K562 (cell line): Measurements from ENCODE around the gene DNAH17. TPM values are rescaled to one million over a fixed set of nuclear protein-coding genes. Genes with fewer than 3 reads are reported as not detected.

Experiments used
- ATAC-seq: fragments of 200-7000 bp; cut with Tn5 transposase; 3 replicates; pipeline ENCODE4 v1.9.1; 2020; ENCODE audit warnings: moderate library complexity
- BruUV-seq: library from RNA; stranded (reverse); fragments of 400-500 nt; replicated peaks from 2 replicates; lab custom pipeline; 2021; lab: Mats Ljungman, UMichigan
- CTCF ChIA-PET: fragments of 300-600 bp; formaldehyde crosslinking; extraction: SDS; loops from one replicate; lab custom pipeline; 2021; ENCODE audit warnings: low intra/inter-chr PET ratio; lab: Yijun Ruan, JAX
- POLR2A ChIA-PET: fragments of 300-600, 350-650 bp; sonication (Branson Sonifier 250); formaldehyde crosslinking; extraction: SDS; loops from one replicate; lab custom pipeline; 2021; ENCODE audit warnings: antibody characterized with exemption, inconsistent platforms; lab: Yijun Ruan, JAX
- DNase-seq, 4 experiments: peaks; one replicate each; pipeline versions ENCODE4 v3.0.0 to v3.0.0-alpha.2; 2011 to 2018; ENCODE audit warnings: low spot score in 3 of 4, mixed read lengths in 3 of 4; ENCODE audit errors: extremely low read depth in 1 of 4
- FAIRE-seq: peaks from 2 replicates; lab custom pipeline; 2011; peaks lifted over from hg19 to GRCh38; lab: Jason Lieb, UNC
- H2AFZ ChIP-seq: 2 replicates; pipeline ENCODE4 v1.6.0; 2011; ENCODE audit warnings: low read depth, low read length, control low read depth, inconsistent platforms
- H3K27ac ChIP-seq: fragments of 200-600 bp; 3 replicates; pipeline ENCODE4 v1.8.0; 2011; ENCODE audit warnings: low read depth, mild to moderate bottlenecking, control low read depth, inconsistent platforms, low read length, moderate library complexity, mixed read lengths; ENCODE audit errors: extremely low read depth
- H3K27me3 ChIP-seq, 2 experiments: fragments of 300-600 bp in 1 of 2; 2 replicates in 1 of 2; 3 replicates in 1 of 2; pipeline versions ENCODE4 v1.6.0 to v1.8.0; 2011; ENCODE audit warnings: inconsistent platforms in 2 of 2, low read length in 2 of 2, mild to moderate bottlenecking in 1 of 2, mixed read lengths in 1 of 2, moderate library complexity in 1 of 2; ENCODE audit not compliant: control insufficient read depth in 2 of 2, insufficient read depth in 2 of 2
- H3K36me3 ChIP-seq: fragments of 300-600 bp; 3 replicates; pipeline ENCODE4 v1.8.0; 2011; ENCODE audit warnings: mild to moderate bottlenecking, low read length, inconsistent platforms; ENCODE audit not compliant: control insufficient read depth, insufficient read depth
- H3K4me1 ChIP-seq, 2 experiments: fragments of 200-600 bp in 1 of 2; replicated peaks in 1 of 2; 2 replicates in 1 of 2; 3 replicates in 1 of 2; pipeline versions ENCODE4 v1.5.1 to v1.8.0; 2011; ENCODE audit warnings: inconsistent platforms in 2 of 2, low read length in 2 of 2, mild to moderate bottlenecking in 1 of 2, mixed read lengths in 1 of 2, moderate library complexity in 1 of 2; ENCODE audit not compliant: control insufficient read depth in 2 of 2, insufficient read depth in 2 of 2
- H3K4me2 ChIP-seq: 2 replicates; pipeline ENCODE4 v1.6.1; 2011; ENCODE audit warnings: low read length, control low read depth, inconsistent platforms, mixed read lengths; ENCODE audit not compliant: insufficient read depth
- H3K4me3 ChIP-seq: fragments of 200-600 bp; sonication (generic), shearing (Covaris generic); 2 replicates; pipeline ENCODE4 v1.5.1; 2016; ENCODE audit warnings: control low read depth, inconsistent platforms
- H3K79me2 ChIP-seq: fragments of 200-600 bp; 3 replicates; pipeline ENCODE4 v1.8.0; 2011; ENCODE audit warnings: low read length, inconsistent platforms; ENCODE audit not compliant: control insufficient read depth, insufficient read depth
- H3K9ac ChIP-seq, 2 experiments: 2 replicates each; pipeline versions ENCODE4 v1.6.0 to v1.6.1; 2011; ENCODE audit warnings: low read depth in 2 of 2, low read length in 2 of 2, control low read depth in 1 of 2, inconsistent platforms in 1 of 2, mild to moderate bottlenecking in 1 of 2, mixed read lengths in 1 of 2; ENCODE audit not compliant: insufficient read depth in 1 of 2
- H3K9me1 ChIP-seq: one replicate; pipeline ENCODE4 v1.6.0; 2011; ENCODE audit warnings: inconsistent platforms, mild to moderate bottlenecking, low read length, moderate library complexity; ENCODE audit not compliant: control insufficient read depth, insufficient read depth
- H3K9me3 ChIP-seq: replicated peaks from 2 replicates; pipeline ENCODE4 v1.5.1; 2011; ENCODE audit warnings: low read depth, low read length, inconsistent platforms; ENCODE audit not compliant: control insufficient read depth, insufficient read depth
- H4K20me1 ChIP-seq: replicated peaks from 2 replicates; pipeline ENCODE4 v1.6.1; 2011; ENCODE audit warnings: low read length, inconsistent platforms, mixed read lengths; ENCODE audit not compliant: control insufficient read depth, insufficient read depth
- NFRKB ChIP-seq: fragments of 450-650 bp; IDR thresholded peaks from 2 replicates; pipeline ENCODE4 v1.6.1; 2016; ENCODE audit warnings: low read depth
- NR2F6 ChIP-seq: fragments of 450-650 bp; formaldehyde crosslinking; IDR thresholded peaks from 2 replicates; pipeline ENCODE4 v1.4.0; 2020; ENCODE audit warnings: mild to moderate bottlenecking
- REST ChIP-seq, 2 experiments: fragments of 450-650 bp; formaldehyde crosslinking in 1 of 2; IDR thresholded peaks; 2 replicates each; pipeline versions ENCODE4 v1.4.0 to v1.6.1; 2014 to 2020; ENCODE audit warnings: mild to moderate bottlenecking in 2 of 2, borderline replicate concordance in 1 of 2, low read depth in 1 of 2
- WGBS: fragments of 100-300 bp; shearing (Covaris generic); methylation state at CpG from one replicate; pipeline ENCODE4 v1.1.6; 2016; ENCODE audit warnings: low coverage, mixed read lengths; ENCODE audit not compliant: insufficient coverage; ENCODE audit errors: missing lambda C conversion rate; 5-methylcytosine and 5-hydroxymethylcytosine counted together
- in situ Hi-C: fragments of 300-500 bp; cut with MboI; formaldehyde crosslinking; loops from 4 replicates; pipeline ENCODE4 v1.15.0; 2018; ENCODE audit warnings: inconsistent platforms, mixed read lengths
- intact Hi-C: fragments of 100-400 bp; cut with micrococcal nuclease; formaldehyde crosslinking; loops from 2 replicates; pipeline ENCODE4 v1.14.2; 2022
- polyA plus RNA-seq, 8 experiments: library from polyadenylated mRNA; depleted of rRNA in 4 of 8; stranded (reverse) in 5 of 8; unstranded in 3 of 8; fragments of >200 nt; fragmentation: Nextera tagmentation in 2 of 8; fragmentation: Illumina TruSeq in 1 of 8; extraction: Ambion mirVana in 2 of 8; extraction: Trizol in 1 of 8; gene quantifications; 2 replicates each; pipeline versions ENCODE4 v1.2.1 to v1.2.3, GENCODE V29; 2011 to 2014; ENCODE audit warnings: inconsistent platforms in 1 of 8, missing spikeins in 1 of 8
- total RNA-seq, 7 experiments: library from RNA; depleted of rRNA in 6 of 7; stranded (reverse); fragments of >200 nt in 6 of 7; fragmentation: Illumina TruSeq in 2 of 7; extraction: Trizol in 2 of 7; gene quantifications; 2 replicates each; pipeline versions ENCODE4 v1.2.1 to v1.2.3, GENCODE V29; 2011 to 2021; ENCODE audit warnings: low replicate concordance in 1 of 7

DNAH17 gene
- total and polyA plus RNA-seq, 9 of the 15 experiments (the other 6 are each of a cell fraction or from before 2014, with no cell fraction given) = under 0.01 to 0.06 (median 0.03) TPM; not detected in 5

DNA sequence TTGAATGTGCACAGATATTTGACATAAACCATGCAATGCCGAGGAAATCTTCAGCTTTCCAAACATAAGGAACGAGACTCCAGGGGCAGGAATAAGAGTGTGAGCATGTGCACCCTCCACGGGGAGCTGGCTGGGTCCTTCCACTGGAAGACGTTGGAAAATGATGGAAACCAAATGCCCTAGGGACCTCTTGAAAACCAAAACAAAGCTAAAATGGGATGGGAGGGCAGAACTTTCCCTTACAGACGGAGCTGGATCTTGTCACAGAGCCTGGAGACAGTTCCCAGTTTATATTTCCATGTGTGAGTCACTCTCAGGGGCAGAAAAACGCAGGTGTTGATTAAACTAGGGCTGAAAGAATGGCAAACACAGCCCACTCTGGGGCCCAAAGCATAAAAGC, 34.4 kb upstream of the DNAH17 start:
- in situ Hi-C loops = no loop called here

More for the DNA sequence above, 34.4 kb upstream of the DNAH17 start:
- FAIRE-seq = no peak
- Histone ChIP-seq H3K9me1 (no peaks in the 10 kb centered on the region), H4K20me1 (no peaks in the 10 kb centered on the region), H3K36me3 (no peaks in the 10 kb centered on the region), H3K9ac (no peak overlapping the region), H2AFZ (no peak overlapping the region), H3K27ac (no peak overlapping the region), H3K79me2 (no peaks in the 10 kb centered on the region)
- 2% methylated on average over 6 of the region's 6 CpGs for WGBS
- ChIA-PET CTCF (no interaction called here), POLR2A (interaction anchor here (0.6 to 2.1 kb wide), 5 partner anchors 9 to 282 kb away, joined by 3 to 7 read pairs (median 4); no protein-coding TSS in a partner anchor)
- no TSS peak for BruUV-seq
- DNase-seq = no peak
- ATAC-seq = no peak
- TF ChIP-seq NFRKB (no peak), REST (IDR thresholded peaks at IDR 0.05; ENCODE audit: borderline replicate concordance) (0 out of 2 replicates have a peak, but pooled peaks have one; percentile 4), REST (CRISPR knock-in tag; IDR thresholded peaks at IDR 0.05; ENCODE audit: low read depth) (no peak), NR2F6 (no peak)
- TF ChIP-seq, all 486 proteins: peak for 1
- H3K27me3 ChIP-seq = peaks cover 38 to 78% of the 10 kb centered on the region in 2 experiments
- H3K4me2 ChIP-seq = no peak overlapping the region
- no peaks in the 10 kb centered on the region for H3K4me1 ChIP-seq
- H3K4me3 ChIP-seq = no peak overlapping the region
- H3K9me3 ChIP-seq = no peaks in the 10 kb centered on the region
- intact Hi-C loops = no loop called here
